ENCODE results near the gene IQCN. TPM values are rescaled to one million over a fixed set of nuclear protein-coding genes. Genes with fewer than 3 reads are reported as not detected.

IQCN gene
- total and polyA plus RNA-seq, 2 of the 4 experiments (the other 2 are of a cell fraction), result 0.18 to 0.67 TPM

GRCh38 chr19:18270326-18270725, 3.9 kb downstream of the IQCN start:
- H2AK9ac ChIP-seq (replicated peaks; ENCODE audit: low read depth, low read length, poor library complexity), result no peak overlapping the region
- DNase-seq, result no peak
- H3K79me1 ChIP-seq (ENCODE audit: low read depth in 1 of 2, low read length in 2 of 2), result peaks cover 10 to 26% of the 10 kb centered on the region in 2 experiments
- intact Hi-C loops (cut with micrococcal nuclease) (no loop called here), dilution Hi-C loops (cut with HindIII; ENCODE audit: low sequenced_read_pairs, unreplicated experiment) (no loop called here), in situ Hi-C loops (cut with MboI; ENCODE audit: low sequenced_read_pairs) (loop anchor here (10.0 kb wide), 1 partner anchor 134 kb away; no protein-coding TSS in a partner anchor)
- H3K9me1 ChIP-seq (ENCODE audit: insufficient read depth, low read length), result peaks cover 7% of the 10 kb centered on the region
- H4K8ac ChIP-seq (ENCODE audit: low read depth in 2 of 2, low read length in 2 of 2), result no peak overlapping the region
- H3K14ac ChIP-seq (replicated peaks; ENCODE audit: low read depth, low read length), result no peak overlapping the region
- H3K27ac ChIP-seq (ENCODE audit: insufficient read depth, low read length), result no peak overlapping the region
- H2AK5ac ChIP-seq (ENCODE audit: low read depth, low read length), result no peak overlapping the region
- H3K36me3 ChIP-seq (ENCODE audit: control insufficient read depth, insufficient read depth, low read length), result peaks cover 23% of the 10 kb centered on the region
- H2AFZ ChIP-seq (replicated peaks; ENCODE audit: low read length, poor library complexity), result no peak overlapping the region
- H2BK20ac ChIP-seq (ENCODE audit: low read depth, low read length), result no peak overlapping the region
- no peak overlapping the region for H3K4me2 ChIP-seq (ENCODE audit: low read depth, low read length)
- TF ChIP-seq BHLHE40 (IDR thresholded peaks at IDR 0.05; ENCODE audit: low read depth, low read length), result no peak
- TF ChIP-seq RFX5 (IDR thresholded peaks at IDR 0.05; ENCODE audit: low read depth, low read length), result no peak
- TF ChIP-seq FOS (IDR thresholded peaks at IDR 0.05; ENCODE audit: low read depth, low read length), result no peak
- no peak for TF ChIP-seq MAZ (IDR thresholded peaks at IDR 0.05; ENCODE audit: borderline replicate concordance, low read depth, low read length)
- TF ChIP-seq NFE2L2 (IDR thresholded peaks at IDR 0.05; ENCODE audit: low read depth, low read length), result no peak
- no peak for TF ChIP-seq SMC3 (IDR thresholded peaks at IDR 0.05; ENCODE audit: low read depth, low read length)
- TF ChIP-seq ELK1 (IDR thresholded peaks at IDR 0.05; ENCODE audit: borderline replicate concordance, low read depth, low read length), result no peak
- TF ChIP-seq POLR2A (IDR thresholded peaks at IDR 0.05; ENCODE audit: low read depth, low read length), result no peak
- H3K56ac ChIP-seq (ENCODE audit: extremely low read depth, insufficient read depth, low read length), result no peak overlapping the region
- H4K5ac ChIP-seq (ENCODE audit: low read depth, low read length), result no peak overlapping the region
- no peak overlapping the region for H3K4me3 ChIP-seq (ENCODE audit: insufficient read depth, low read depth, low read length)
- H4K91ac ChIP-seq (ENCODE audit: insufficient read depth, low read depth, low read length), result no peak overlapping the region
- H2BK15ac ChIP-seq (ENCODE audit: low read depth, low read length), result no peak overlapping the region
- no TSS peak for BruUV-seq (replicated peaks)
- H2BK120ac ChIP-seq (ENCODE audit: low read depth, low read length), result no peak overlapping the region
- H3K4me1 ChIP-seq (ENCODE audit: control insufficient read depth, insufficient read depth, low read length), result peaks cover 9% of the 10 kb centered on the region
- no peak overlapping the region for H2BK5ac ChIP-seq (ENCODE audit: low read depth, low read length, poor library complexity, severe bottlenecking)
- no peak overlapping the region for H3K18ac ChIP-seq (ENCODE audit: low read depth, low read length)
- H3K27me3 ChIP-seq (ENCODE audit: control insufficient read depth, insufficient read depth, low read length), result no peaks in the 10 kb centered on the region
- no peak overlapping the region for H3K23ac ChIP-seq (ENCODE audit: low read depth, low read length)
- no peaks in the 10 kb centered on the region for H3K9me3 ChIP-seq (ENCODE audit: control insufficient read depth, insufficient read depth, low read length)
- no peak overlapping the region for H3K4ac ChIP-seq (ENCODE audit: low read depth, low read length)
- ATAC-seq (ENCODE audit: low read depth), result no peak
- peaks cover 17% of the 10 kb centered on the region for H4K20me1 ChIP-seq (ENCODE audit: insufficient read depth, low read length)
- ChIA-PET POLR2A (ENCODE audit: unreplicated experiment) (no interaction called here), CTCF (interaction anchor here (1.1 kb wide), 1 partner anchor 9 kb away, joined by 3 read pairs; no protein-coding TSS in a partner anchor)
- 100% methylated on average over 2 of the region's 9 CpGs; no CpG with 5 or more reads in 1 of the 2 experiments for WGBS, 2 experiments (ENCODE audit: extremely low coverage in 2 of 2, insufficient read length in 1 of 2)
- H3K9ac ChIP-seq (ENCODE audit: low read depth, low read length), result no peak overlapping the region

Data from IMR-90 (cell line).